Mesothelial cell of epicardium (in vitro differentiated cells): ENCODE measurements around the gene TAGLN2. TPM values are rescaled to one million over a fixed set of nuclear protein-coding genes. Genes with fewer than 3 reads are reported as not detected.

Experiments used
- DNase-seq, 2 experiments: peaks; one replicate each; pipeline ENCODE4 v3.0.0; 2021; ENCODE audit warnings: low spot score in 2 of 2; ENCODE audit not compliant: unreplicated experiment in 2 of 2
- H3K27ac Mint-ChIP-seq: 2 replicates; pipeline ENCODE4 v1.8.0; 2021; ENCODE audit warnings: mixed read lengths
- H3K27me3 Mint-ChIP-seq: 2 replicates; pipeline ENCODE4 v1.8.0; 2021; ENCODE audit warnings: low read depth, mixed read lengths
- H3K36me3 Mint-ChIP-seq: 2 replicates; pipeline ENCODE4 v1.8.0; 2021; ENCODE audit warnings: mixed read lengths
- H3K4me1 Mint-ChIP-seq: 2 replicates; pipeline ENCODE4 v1.8.0; 2021; ENCODE audit warnings: mixed read lengths
- H3K4me3 Mint-ChIP-seq: 2 replicates; pipeline ENCODE4 v1.8.0; 2021; ENCODE audit warnings: mild to moderate bottlenecking, moderate library complexity, mixed read lengths
- H3K9me3 Mint-ChIP-seq: 2 replicates; pipeline ENCODE4 v1.8.0; 2021; ENCODE audit warnings: mixed read lengths
- CTCF ChIP-seq: fragments of 200-600 bp; sonication (generic); IDR thresholded peaks from one replicate; pipeline ENCODE4 v1.5.0; 2021; ENCODE audit warnings: antibody characterized with exemption; ENCODE audit not compliant: unreplicated experiment
- total RNA-seq: library from RNA; stranded (reverse); gene quantifications from 3 replicates; pipeline ENCODE4 v1.2.1, GENCODE V29; 2021

The TAGLN2 gene
- total RNA-seq, 1 donor from 2014 or later, result 41.6 TPM

GRCh38 chr1:159932296-159933285, 7.3 kb upstream of the TAGLN2 start:
- H3K4me3 Mint-ChIP-seq, result no peak overlapping the region
- H3K27ac Mint-ChIP-seq, result no peak overlapping the region
- H3K36me3 Mint-ChIP-seq, result peaks cover 25% of the 10 kb centered on the region
- peaks cover 12% of the 10 kb centered on the region for H3K4me1 Mint-ChIP-seq
- H3K27me3 Mint-ChIP-seq, result no peaks in the 10 kb centered on the region
- no peak for TF ChIP-seq CTCF
- H3K9me3 Mint-ChIP-seq, result no peaks in the 10 kb centered on the region
- DNase-seq, result no peak

GRCh38 chr1:159931795-159932173, 6.5 kb upstream of the TAGLN2 start:
- Mint-ChIP-seq H3K4me3 (no peak overlapping the region), H3K27ac (no peak overlapping the region), H3K36me3 (peaks cover 28% of the 10 kb centered on the region), H3K4me1 (peaks cover 5% of the 10 kb centered on the region), H3K27me3 (no peaks in the 10 kb centered on the region), H3K9me3 (no peaks in the 10 kb centered on the region)
- TF ChIP-seq CTCF, result no peak
- DNase-seq, result no peak

GRCh38 chr1:159931101-159931794, 5.9 kb upstream of the TAGLN2 start:
- Mint-ChIP-seq H3K27me3 (no peaks in the 10 kb centered on the region), H3K27ac (no peak overlapping the region), H3K9me3 (no peaks in the 10 kb centered on the region), H3K4me1 (peaks cover 6% of the 10 kb centered on the region), H3K4me3 (no peak overlapping the region), H3K36me3 (peaks cover 28% of the 10 kb centered on the region)
- no peak for TF ChIP-seq CTCF
- DNase-seq, result no peak

GRCh38 chr1:159930634-159931033, 5.3 kb upstream of the TAGLN2 start:
- Mint-ChIP-seq H3K9me3 (no peaks in the 10 kb centered on the region), H3K27me3 (no peaks in the 10 kb centered on the region), H3K36me3 (peaks cover 28% of the 10 kb centered on the region), H3K4me3 (no peak overlapping the region), H3K4me1 (peaks cover 13% of the 10 kb centered on the region), H3K27ac (no peak overlapping the region)
- no peak for DNase-seq
- TF ChIP-seq CTCF, result no peak

- peaks cover 17% of the 10 kb centered on the region for H3K4me1 Mint-ChIP-seq
- no peaks in the 10 kb centered on the region for H3K27me3 Mint-ChIP-seq
- no peak for TF ChIP-seq CTCF
- H3K36me3 Mint-ChIP-seq, result peaks cover 24% of the 10 kb centered on the region
- DNase-seq, result no peak
- H3K27ac Mint-ChIP-seq, result no peak overlapping the region
- H3K9me3 Mint-ChIP-seq, result no peaks in the 10 kb centered on the region
- no peak overlapping the region for H3K4me3 Mint-ChIP-seq
Observed at GRCh38 chr1:159930216-159930615, 4.9 kb upstream of the TAGLN2 start.
